Activated CD4-positive, alpha-beta T cell treated with anti-CD3 and anti-CD28 coated beads, Interleukin-2, Interleukin-4, amounts not matched to agents 100 ng/mL and 50 ng/mL, durations not matched to agents 16 hours and 8 hours (primary cell): ENCODE data around the gene CDH8.

ENCODE experiments used
- DNase-seq: peaks from one replicate; pipeline ENCODE4 v3.0.0-alpha.2; 2020; ENCODE audit warnings: low spot score

CDH8 gene

GRCh38 chr16:62029947-62030346 is 6.3 kb downstream of the CDH8 start:
- no peak for DNase-seq

- no peak for DNase-seq
Measured at GRCh38 chr16:62022688-62023087, 13.6 kb downstream of the CDH8 start.

DNA sequence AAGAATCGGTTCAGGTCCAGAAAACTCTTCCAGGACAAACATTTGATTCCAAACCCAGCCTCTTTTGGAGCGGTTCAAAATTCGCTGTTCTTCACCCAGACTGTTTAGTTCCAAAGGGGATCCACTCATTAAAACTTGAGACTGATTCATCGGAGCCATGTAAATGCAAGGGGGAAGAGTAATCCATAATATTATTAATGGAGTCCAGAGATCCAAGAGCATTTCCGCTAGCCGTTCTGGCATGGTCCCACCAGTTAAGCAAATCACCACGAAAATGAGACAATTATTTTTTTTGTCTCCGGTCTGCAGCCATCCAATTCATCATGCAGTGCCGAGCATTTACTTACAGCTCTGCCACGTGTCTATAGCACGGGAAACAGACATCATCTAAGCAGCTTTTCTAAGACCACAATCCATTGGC is 15.1 kb downstream of the CDH8 start:
- no peak for DNase-seq

DNA sequence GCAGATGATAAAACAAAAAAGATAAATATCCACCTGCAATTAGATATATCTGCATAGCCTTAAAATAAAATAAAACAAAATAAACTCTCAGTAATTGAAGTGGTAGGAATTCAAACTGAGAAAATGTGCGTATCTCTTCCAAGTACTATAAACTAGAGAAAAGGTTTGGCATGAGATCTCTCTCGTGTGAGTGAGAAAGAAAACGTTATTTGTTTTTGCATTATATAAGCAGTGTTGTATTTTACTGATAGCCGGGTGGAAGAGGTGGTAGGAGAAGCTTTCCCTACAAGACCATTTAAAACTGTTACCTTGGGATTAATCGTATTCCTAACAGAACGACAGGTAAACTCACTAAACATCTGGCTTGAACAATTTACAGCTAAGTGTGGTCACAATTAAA is 15.6 kb downstream of the CDH8 start:
- DNase-seq, result no peak

GRCh38 chr16:62019851-62020250 is 16.4 kb downstream of the CDH8 start:
- no peak for DNase-seq

- DNase-seq, result no peak
Measured at GRCh38 chr16:62018301-62019060, 17.8 kb downstream of the CDH8 start.

GRCh38 chr16:62014319-62014923 is 21.8 kb downstream of the CDH8 start:
- no peak for DNase-seq

DNA sequence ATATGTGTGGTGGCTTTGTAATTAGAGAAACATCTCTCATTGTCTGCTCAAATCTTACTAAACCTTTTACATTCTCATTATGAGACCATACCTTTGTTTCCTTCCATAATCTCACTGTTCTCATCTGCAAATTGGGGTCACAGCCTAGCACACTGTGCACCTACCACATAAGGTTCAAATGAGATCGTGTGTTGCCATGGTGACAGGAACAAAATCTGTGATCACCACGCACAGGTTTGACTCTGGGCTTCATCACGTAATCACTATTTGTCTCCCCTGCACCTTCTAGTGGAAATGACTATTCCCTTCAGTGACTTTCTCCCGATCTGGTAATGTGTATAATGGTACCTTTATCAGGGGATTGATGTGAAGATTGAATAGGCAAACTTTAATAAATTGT is 26.1 kb downstream of the CDH8 start:
- no peak for DNase-seq

DNA sequence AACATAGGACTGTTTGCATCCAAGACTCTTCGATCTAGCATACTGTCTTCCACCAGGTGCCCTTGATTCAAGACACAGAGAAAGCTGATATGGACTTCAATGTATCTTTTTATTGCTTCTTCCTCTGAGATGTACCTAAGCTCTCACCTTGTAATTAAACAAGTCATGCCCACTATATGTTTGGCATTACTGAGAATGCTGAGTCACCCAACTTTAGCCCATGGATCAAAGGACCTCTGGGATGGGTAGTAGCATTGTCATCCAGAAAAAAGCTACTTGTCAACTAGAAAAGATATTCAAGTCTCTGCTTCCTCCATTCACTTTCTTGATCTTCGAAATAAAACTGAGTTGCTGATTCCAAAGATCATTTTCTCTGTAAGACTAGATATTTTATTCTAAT is 37.8 kb downstream of the CDH8 start:
- DNase-seq, result no peak

DNA sequence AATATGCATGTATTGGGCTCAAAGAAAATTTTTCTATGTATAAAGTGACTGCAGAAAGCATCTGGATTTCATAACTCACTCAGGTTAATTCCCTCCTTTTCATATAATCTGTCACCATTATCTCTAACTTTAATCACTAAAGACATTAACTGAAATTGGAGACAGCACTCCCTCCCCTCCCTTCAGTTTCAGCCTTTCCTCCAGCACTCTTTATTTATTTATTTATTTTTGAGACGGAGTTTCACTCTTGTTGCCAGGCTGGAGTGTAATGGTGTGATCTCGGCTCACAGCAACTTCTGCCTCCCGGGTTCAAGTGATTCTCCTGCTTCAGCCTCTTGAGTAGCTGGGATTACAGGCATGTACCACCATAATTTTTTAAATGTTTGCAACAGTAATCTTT is 43.1 kb downstream of the CDH8 start:
- DNase-seq, result no peak

- no peak for DNase-seq
Measured at GRCh38 chr16:61987474-61988012, 48.7 kb downstream of the CDH8 start.

- DNase-seq, result no peak
Measured at GRCh38 chr16:61969077-61969382, 67.2 kb downstream of the CDH8 start.

DNA sequence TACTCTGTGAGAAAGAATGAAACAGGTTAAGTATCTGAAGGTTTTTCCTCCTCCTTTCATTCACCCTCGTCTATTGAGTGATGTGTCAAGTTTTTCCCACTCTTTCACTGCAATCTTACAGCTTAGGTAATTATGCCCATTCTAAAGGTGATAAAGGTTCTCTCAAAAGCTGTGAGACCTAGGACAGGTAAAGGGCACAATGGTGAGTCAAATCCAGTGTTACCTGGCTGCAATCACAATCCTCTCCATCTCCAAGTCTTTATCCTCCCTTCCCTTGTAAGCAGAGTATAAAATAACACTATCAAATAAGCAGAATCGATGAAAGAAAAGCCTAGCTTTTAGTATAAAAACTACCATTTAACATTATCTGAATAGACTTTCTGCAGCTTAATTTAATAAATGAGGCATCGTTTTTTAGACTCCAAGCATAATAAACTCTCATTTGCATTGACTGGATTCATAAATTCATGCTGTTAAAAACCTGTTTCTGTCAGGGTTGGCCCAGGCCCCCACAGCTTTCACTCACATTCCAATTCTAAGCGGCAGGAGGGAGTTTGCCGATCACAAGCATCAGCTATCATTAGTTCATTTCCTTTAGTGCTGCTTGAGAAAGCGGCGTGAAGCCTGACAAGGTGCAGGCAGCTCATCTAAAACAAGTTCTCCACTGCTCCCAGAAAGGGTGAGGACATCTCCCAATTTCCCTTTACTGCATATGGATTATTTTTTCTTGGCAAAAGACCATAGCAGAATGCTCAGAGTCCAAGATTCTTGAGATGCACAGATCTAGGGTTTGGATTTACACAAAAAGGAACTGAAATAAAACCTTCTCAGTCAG is 67.8 kb downstream of the CDH8 start:
- DNase-seq, result no peak

DNA sequence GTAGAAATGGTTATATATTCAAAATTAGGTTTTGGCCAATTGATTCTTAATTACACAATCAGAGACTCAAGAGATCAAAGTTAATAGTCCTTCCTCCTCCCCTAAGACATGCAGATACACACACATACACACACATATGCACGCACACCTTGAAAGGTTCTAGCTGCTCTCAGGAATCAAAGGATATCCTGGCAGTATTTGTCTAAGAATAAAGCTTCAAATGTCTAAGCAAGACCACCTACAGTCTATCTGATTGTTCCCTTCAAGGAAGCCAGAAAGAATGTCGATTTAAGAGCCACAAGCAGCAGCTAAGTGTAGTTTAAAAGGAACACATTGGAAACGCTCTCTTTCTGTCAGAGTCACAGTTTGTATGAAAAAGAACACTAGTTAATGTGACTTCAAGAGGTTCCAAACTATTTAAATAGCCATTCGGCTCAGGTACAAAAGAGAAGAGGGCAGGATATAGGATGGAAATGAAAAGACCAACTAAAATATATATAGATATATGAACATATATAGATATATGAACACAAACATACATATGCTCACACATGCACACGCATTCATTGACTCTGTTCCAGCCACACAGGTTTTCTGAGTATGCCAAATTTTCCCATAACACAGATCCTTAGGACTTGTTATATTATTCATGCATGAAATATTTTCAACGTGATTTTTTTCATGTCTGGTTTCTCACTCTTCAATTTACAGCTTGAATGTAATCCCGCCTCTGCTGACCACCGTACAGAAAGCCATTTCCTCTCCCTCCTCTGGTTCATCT is 79.0 kb downstream of the CDH8 start:
- no peak for DNase-seq

GRCh38 chr16:61952841-61953240 is 83.4 kb downstream of the CDH8 start:
- DNase-seq, result no peak

DNA sequence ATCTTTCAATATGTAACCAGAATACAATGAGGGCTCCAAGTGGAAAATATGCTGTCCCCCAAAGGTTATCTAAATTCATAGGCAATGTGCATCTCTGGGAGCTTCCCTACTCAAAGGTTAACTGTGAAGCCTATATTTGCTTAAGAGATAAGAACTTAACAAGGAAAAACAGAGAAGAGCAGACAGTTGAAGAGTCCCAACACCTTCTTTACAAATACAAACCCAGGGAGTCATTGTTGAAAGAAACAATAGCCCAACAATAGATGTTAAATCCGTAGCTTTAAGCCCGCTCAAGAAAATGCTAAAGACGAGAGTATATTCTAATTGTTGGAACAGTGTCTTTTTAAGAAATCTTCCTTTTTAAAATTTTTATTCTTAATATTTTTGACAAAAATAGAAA is 87.8 kb downstream of the CDH8 start:
- no peak for DNase-seq

- no peak for DNase-seq
Measured at GRCh38 chr16:61946019-61946418, 90.2 kb downstream of the CDH8 start.

DNA sequence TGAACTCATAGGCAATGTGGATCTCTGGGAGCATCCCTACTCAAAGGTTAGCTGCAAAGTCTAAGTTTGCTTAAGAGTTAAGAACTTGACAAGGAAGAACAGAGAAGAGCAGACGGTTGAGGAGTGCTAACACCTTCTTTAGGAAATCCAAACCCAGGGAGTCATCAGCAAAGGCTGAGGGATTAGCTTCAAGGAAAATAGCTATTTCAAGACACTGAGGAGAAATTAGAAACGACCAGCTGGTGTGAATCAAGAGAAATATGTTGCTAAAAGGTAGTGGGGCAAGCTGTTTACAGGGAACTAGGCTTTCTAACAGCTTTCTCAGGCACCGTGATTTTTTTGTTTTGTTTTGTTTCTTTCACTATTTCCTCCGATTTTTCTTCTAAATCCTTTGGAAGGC is 90.7 kb downstream of the CDH8 start:
- no peak for DNase-seq

GRCh38 chr16:61944004-61944403 is 92.2 kb downstream of the CDH8 start:
- no peak for DNase-seq

GRCh38 chr16:61940611-61941010 is 95.6 kb downstream of the CDH8 start:
- no peak for DNase-seq

DNA sequence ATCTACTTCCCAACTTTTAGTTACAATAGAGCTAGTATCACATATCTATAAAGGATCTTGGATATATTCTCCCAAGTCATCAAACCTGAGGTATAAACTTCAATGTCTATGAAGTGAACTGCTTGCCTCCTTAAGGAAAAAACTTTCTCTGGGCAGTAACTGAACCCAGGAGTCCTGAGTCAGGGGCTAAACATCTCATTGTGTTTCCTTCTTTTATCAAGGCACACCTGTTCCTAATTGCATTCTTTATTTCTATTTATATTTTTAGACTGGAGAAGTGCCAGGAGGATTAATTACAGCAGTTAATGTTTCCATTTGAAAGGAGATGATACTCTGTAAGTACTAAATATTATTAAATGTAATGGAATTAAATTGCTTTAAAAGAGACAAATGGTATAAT is 98.6 kb downstream of the CDH8 start:
- no peak for DNase-seq

- no peak for DNase-seq
Measured at GRCh38 chr16:61936522-61936921, 99.7 kb downstream of the CDH8 start.
